Chondrocyte (in vitro differentiated cells): ENCODE data around the gene MRPL37. TPM values are rescaled to one million over a fixed set of nuclear protein-coding genes. Genes with fewer than 3 reads are reported as not detected.
"Not testable (repeated sequence)": the region's sequence is repeated elsewhere in the genome, so short reads cannot be mapped to it uniquely, and the experiment has no call there.

Source experiments
- DNase-seq: peaks from one replicate; pipeline ENCODE4 v3.0.0; 2021; ENCODE audit warnings: mixed read lengths, low spot score
- H3K27ac Mint-ChIP-seq: one replicate; pipeline ENCODE4 v1.8.0; 2021; ENCODE audit warnings: mild to moderate bottlenecking, moderate library complexity, mixed read lengths; ENCODE audit not compliant: unreplicated experiment
- H3K27me3 Mint-ChIP-seq: 2 replicates; pipeline ENCODE4 v1.8.0; 2021; ENCODE audit warnings: low read depth, mixed read lengths
- H3K36me3 Mint-ChIP-seq: 2 replicates; pipeline ENCODE4 v1.8.0; 2021; ENCODE audit warnings: low read depth, mixed read lengths
- H3K4me1 Mint-ChIP-seq: 2 replicates; pipeline ENCODE4 v1.8.0; 2021; ENCODE audit warnings: low read depth, mild to moderate bottlenecking, mixed read lengths
- H3K4me3 Mint-ChIP-seq: one replicate; pipeline ENCODE4 v1.8.0; 2021; ENCODE audit warnings: mild to moderate bottlenecking, moderate library complexity, mixed read lengths; ENCODE audit not compliant: unreplicated experiment
- H3K9me3 Mint-ChIP-seq: 2 replicates; pipeline ENCODE4 v1.8.0; 2021; ENCODE audit warnings: low read depth, mixed read lengths
- total RNA-seq: library from RNA; stranded (reverse); gene quantifications from 3 replicates; pipeline ENCODE4 v1.2.1, GENCODE V29; 2021
- TF ChIP-seq, protein P1 (sequence below): fragments of 200-600 bp; sonication (generic); IDR thresholded peaks from 2 replicates; pipeline ENCODE4 v1.5.0; 2021; ENCODE audit warnings: antibody characterized with exemption, mild to moderate bottlenecking, moderate library complexity

The MRPL37 gene
- total RNA-seq, 1 donor from 2014 or later = 66.9 TPM

DNA sequence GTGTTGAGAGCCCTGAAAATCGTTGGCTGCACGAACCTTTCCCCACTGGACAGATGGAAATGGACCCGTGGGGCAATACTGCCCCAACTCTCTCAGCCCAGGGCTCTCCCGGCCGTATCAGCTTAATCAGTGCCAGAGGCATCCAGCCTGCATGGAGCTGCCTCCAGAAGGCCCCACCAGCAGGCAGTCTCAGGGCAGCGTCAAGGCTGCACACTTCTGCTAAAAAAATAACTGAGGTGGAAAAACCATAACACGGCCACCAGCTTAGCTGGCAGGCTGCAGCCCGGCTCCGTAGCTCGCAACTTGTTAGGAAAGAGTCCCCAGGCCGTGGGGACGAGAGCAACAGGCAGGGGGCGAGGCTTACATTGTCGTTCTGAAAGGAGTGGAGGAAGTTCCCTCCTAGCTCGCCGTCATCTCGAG, 27.9 kb downstream of the MRPL37 start:
- peak overlapping the region; percentile 86 for H3K27ac Mint-ChIP-seq
- H3K27me3 Mint-ChIP-seq = no peaks in the 10 kb centered on the region
- H3K9me3 Mint-ChIP-seq = no peaks in the 10 kb centered on the region
- TF ChIP-seq, protein P1, sequence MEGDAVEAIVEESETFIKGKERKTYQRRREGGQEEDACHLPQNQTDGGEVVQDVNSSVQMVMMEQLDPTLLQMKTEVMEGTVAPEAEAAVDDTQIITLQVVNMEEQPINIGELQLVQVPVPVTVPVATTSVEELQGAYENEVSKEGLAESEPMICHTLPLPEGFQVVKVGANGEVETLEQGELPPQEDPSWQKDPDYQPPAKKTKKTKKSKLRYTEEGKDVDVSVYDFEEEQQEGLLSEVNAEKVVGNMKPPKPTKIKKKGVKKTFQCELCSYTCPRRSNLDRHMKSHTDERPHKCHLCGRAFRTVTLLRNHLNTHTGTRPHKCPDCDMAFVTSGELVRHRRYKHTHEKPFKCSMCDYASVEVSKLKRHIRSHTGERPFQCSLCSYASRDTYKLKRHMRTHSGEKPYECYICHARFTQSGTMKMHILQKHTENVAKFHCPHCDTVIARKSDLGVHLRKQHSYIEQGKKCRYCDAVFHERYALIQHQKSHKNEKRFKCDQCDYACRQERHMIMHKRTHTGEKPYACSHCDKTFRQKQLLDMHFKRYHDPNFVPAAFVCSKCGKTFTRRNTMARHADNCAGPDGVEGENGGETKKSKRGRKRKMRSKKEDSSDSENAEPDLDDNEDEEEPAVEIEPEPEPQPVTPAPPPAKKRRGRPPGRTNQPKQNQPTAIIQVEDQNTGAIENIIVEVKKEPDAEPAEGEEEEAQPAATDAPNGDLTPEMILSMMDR = peak; percentile 54
- H3K36me3 Mint-ChIP-seq = peaks cover 3% of the 10 kb centered on the region
- H3K4me1 Mint-ChIP-seq = peaks cover 42% of the 10 kb centered on the region
- H3K4me3 Mint-ChIP-seq = no peak overlapping the region
- DNase-seq = no peak

DNA sequence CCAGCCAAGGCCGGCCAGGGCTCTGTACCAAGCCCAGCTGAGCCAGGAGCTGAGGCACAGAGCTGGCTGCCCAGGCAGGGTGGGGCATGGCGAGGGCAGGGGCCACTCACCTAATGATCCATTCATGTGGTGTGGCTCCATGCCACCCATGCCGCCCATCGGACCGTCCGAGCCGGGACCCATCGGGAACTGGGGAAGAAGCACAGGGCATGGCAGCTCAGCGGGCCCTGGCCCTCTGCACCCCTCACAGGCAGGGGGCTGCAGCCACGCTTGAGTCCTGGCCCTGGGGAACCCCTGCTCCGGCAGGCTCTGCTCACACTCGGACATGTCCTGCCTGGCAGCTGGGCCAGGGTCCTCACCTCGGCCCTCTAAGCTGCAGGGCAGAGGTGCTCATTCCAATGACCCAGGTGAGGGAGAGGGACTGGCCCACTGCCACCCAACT, 28.7 kb downstream of the MRPL37 start:
- Mint-ChIP-seq H3K9me3 (no peaks in the 10 kb centered on the region), H3K27ac (no peak overlapping the region), H3K36me3 (peaks cover 3% of the 10 kb centered on the region), H3K4me3 (no peak overlapping the region), H3K4me1 (peaks cover 42% of the 10 kb centered on the region), H3K27me3 (no peaks in the 10 kb centered on the region)
- TF ChIP-seq, protein P1 = no peak
- no peak for DNase-seq

DNA sequence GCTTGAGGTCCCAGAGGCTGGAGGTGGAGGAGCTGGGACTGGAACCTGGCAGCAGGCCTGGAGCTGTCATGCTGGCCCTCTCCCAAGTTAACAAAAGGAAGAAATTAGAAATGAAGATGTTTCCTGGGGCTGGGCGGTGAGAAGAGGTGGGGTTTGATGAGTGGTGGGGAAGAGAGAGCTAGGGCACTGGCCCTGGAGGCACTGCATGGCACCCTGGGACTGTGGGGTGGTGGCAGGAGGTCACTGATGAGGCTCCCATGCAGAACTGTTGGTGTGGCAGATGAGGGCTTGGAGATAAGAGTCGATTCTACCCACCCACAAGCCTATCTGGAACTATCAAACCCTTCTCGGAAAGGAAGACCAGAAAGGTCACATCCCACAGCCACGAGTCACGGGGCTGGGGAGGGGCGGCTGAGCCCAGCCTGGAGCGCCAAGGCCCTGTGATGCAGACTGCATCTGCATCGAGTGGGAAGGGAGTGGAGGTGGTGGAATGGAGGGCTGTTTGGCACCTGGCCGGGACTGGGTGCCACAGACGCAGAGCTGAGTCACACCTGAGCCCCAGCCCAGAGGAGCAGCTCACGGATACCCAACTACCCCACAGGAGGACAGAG, 29.4 kb downstream of the MRPL37 start:
- Mint-ChIP-seq H3K27ac (peak overlapping the region; percentile 30), H3K27me3 (no peaks in the 10 kb centered on the region), H3K4me3 (no peak overlapping the region), H3K9me3 (no peaks in the 10 kb centered on the region), H3K36me3 (peaks cover 3% of the 10 kb centered on the region), H3K4me1 (peaks cover 42% of the 10 kb centered on the region)
- peak; percentile 40 for DNase-seq
- TF ChIP-seq, protein P1 = no peak

DNA sequence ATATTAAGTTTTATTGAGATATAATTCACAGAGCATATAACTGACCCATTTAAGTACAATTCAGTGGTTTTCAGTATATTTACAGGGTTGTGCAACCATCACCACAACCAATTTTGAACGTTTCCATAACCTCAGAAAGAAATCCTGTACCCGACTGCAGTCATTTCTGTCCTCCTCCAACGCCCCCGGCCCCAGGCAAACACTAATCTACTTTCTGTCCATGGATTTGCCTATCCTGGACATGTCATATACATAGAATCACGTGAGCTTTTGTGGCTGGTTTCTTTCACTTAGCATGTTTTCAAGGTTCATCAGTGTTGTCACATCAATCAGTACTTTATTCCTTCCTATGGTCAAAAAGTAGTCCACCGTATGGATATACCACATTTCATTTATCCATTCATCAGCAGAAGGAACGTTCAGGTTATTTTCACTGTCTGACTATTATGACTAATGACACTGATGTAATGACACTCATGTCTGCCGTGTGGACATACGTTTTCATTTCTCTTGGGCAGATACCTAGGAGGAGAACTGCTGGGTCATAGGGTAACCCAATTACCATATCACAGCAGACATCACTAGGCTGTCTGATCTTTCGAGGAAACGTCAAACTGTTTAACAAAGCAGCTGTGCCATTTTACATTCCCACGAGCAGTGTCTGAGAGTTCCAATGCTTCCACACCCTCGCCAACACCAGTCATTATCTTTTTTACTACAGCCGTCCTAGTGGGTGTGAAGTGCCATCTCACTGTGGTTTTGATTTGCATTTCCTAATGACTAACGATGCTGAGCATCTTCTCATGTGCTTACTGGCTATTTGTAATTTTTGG, 30.8 kb downstream of the MRPL37 start:
- peaks cover 3% of the 10 kb centered on the region for H3K36me3 Mint-ChIP-seq
- H3K4me3 Mint-ChIP-seq = no peak overlapping the region
- peaks cover 38% of the 10 kb centered on the region for H3K4me1 Mint-ChIP-seq
- H3K27me3 Mint-ChIP-seq = no peaks in the 10 kb centered on the region
- no peak overlapping the region for H3K27ac Mint-ChIP-seq
- no peaks in the 10 kb centered on the region for H3K9me3 Mint-ChIP-seq
- TF ChIP-seq, protein P1 = no peak
- peak; percentile 42 for DNase-seq

DNA sequence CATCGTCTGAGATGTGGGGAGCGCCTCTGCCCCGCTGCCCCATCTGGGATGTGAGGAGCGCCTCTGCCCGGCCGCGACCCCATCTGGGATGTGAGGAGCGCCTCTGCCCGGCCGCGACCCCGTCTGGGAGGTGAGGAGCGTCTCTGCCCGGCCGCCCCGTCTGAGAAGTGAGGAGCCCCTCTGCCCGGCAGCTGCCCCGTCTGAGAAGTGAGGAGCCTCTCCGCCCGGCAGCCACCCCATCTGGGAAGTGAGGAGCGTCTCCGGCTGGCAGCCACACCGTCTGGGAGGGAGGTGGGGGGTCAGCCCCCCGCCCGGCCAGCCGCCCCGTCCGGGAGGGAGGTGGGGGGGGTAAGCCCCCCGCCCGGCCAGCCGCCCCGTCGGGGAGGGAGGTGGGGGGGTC, 33.2 kb downstream of the MRPL37 start:
- not testable (repeated sequence) for H3K4me3 Mint-ChIP-seq, DNase-seq, H3K27me3 Mint-ChIP-seq, H3K27ac Mint-ChIP-seq, H3K9me3 Mint-ChIP-seq
- Mint-ChIP-seq H3K36me3 (peaks cover 14% of the 10 kb centered on the region), H3K4me1 (peaks cover 17% of the 10 kb centered on the region)
